ENCODE data around the gene CORO1C. TPM values are rescaled to one million over a fixed set of nuclear protein-coding genes. Genes with fewer than 3 reads are reported as not detected.

CORO1C gene
- total and polyA plus RNA-seq, 2 donors (not counting 3 experiments of a cell fraction or from before 2014, with no cell fraction given): 150 to 240 TPM

- Histone ChIP-seq H4K20me1 (replicated peaks; ENCODE audit: control insufficient read depth, extremely low read depth, insufficient read depth, low read length) (no peaks in the 10 kb centered on the region), H3K9ac (replicated peaks; ENCODE audit: extremely low read depth, insufficient read depth, low read length) (no peak overlapping the region), H3K27ac (ENCODE audit: insufficient read depth, low read depth, low read length) (peak overlapping the region; percentile 14), H3K36me3 (ENCODE audit: control insufficient read depth in 2 of 2, extremely low read depth in 1 of 2, insufficient read depth in 2 of 2, low read length in 2 of 2) (peaks cover 14 to 22% of the 10 kb centered on the region in 2 experiments), H3K27me3 (ENCODE audit: control insufficient read depth in 2 of 2, insufficient read depth in 2 of 2, low read length in 2 of 2) (no peaks in the 10 kb centered on the region), H3K9me3 (replicated peaks; ENCODE audit: control insufficient read depth, insufficient read depth, low read length) (no peaks in the 10 kb centered on the region), H3K9me1 (replicated peaks; ENCODE audit: control insufficient read depth, extremely low read depth, insufficient read depth, low read length) (no peaks in the 10 kb centered on the region), H3K4me1 (ENCODE audit: control insufficient read depth, extremely low read depth, insufficient read depth, low read length) (peaks cover 48% of the 10 kb centered on the region), H3K4me3 (replicated peaks in 1 of 3; ENCODE audit: insufficient read depth in 1 of 3, low read depth in 1 of 3, low read length in 3 of 3) (no peak overlapping the region), H2AFZ (ENCODE audit: low read depth, low read length) (no peak overlapping the region), H3K79me2 (ENCODE audit: control insufficient read depth, insufficient read depth, low read length) (no peaks in the 10 kb centered on the region), H3K4me2 (ENCODE audit: insufficient read depth, low read length) (peak overlapping the region; percentile 10)
- POLR2A ChIA-PET: no interaction called here
- intact Hi-C loops (cut with micrococcal nuclease) (loop anchor here (5.0 kb wide), 1 partner anchor 203 kb away; no protein-coding TSS in a partner anchor), dilution Hi-C loops (cut with MboI; ENCODE audit: extremely low pct_ligation_motif_present, low sequenced_read_pairs) (loop anchor here (25.0 kb wide), 1 partner anchor 188 kb away; no protein-coding TSS in a partner anchor)
- CTCF ChIA-PET: interaction anchor here (0.9 to 3.5 kb wide), 8 partner anchors 9 to 301 kb away, joined by 3 to 18 read pairs (median 5); no protein-coding TSS in a partner anchor
- peak; percentile 76 for DNase-seq (ENCODE audit: low read depth, low spot score)
- no TSS peak for BruUV-seq (replicated peaks)
- FAIRE-seq: peak; percentile 59
- no peak for TF ChIP-seq POLR2A (IDR thresholded peaks at IDR 0.05; ENCODE audit: low read depth, low read length)
- TF ChIP-seq GATA2 (IDR thresholded peaks at IDR 0.05; ENCODE audit: insufficient read depth, insufficient read length, low read depth, low read length): peak; percentile 26
- no peak for TF ChIP-seq CTCF (IDR thresholded peaks at IDR 0.05; ENCODE audit: extremely low read depth in 1 of 2, insufficient read depth in 1 of 2, low read depth in 1 of 2, low read length in 2 of 2)
- TF ChIP-seq EZH2 (IDR thresholded peaks at IDR 0.05; ENCODE audit: borderline replicate concordance, low read depth, low read length, severe bottlenecking): no peak
- TF ChIP-seq JUN (IDR thresholded peaks at IDR 0.05; ENCODE audit: borderline replicate concordance, insufficient read depth, insufficient read length, low read depth): no peak
Measured at GRCh38 chr12:108649669-108650068, 81.6 kb downstream of the CORO1C start.

GRCh38 chr12:108649126-108649525, 82.2 kb downstream of the CORO1C start:
- Histone ChIP-seq H4K20me1 (replicated peaks; ENCODE audit: control insufficient read depth, extremely low read depth, insufficient read depth, low read length) (no peaks in the 10 kb centered on the region), H3K4me3 (replicated peaks in 1 of 3; ENCODE audit: insufficient read depth in 1 of 3, low read depth in 1 of 3, low read length in 3 of 3) (no peak overlapping the region), H3K79me2 (ENCODE audit: control insufficient read depth, insufficient read depth, low read length) (no peaks in the 10 kb centered on the region), H3K9me3 (replicated peaks; ENCODE audit: control insufficient read depth, insufficient read depth, low read length) (no peaks in the 10 kb centered on the region), H3K27me3 (ENCODE audit: control insufficient read depth in 2 of 2, insufficient read depth in 2 of 2, low read length in 2 of 2) (no peaks in the 10 kb centered on the region), H3K4me2 (ENCODE audit: insufficient read depth, low read length) (no peak overlapping the region), H3K9ac (replicated peaks; ENCODE audit: extremely low read depth, insufficient read depth, low read length) (no peak overlapping the region), H3K36me3 (ENCODE audit: control insufficient read depth in 2 of 2, extremely low read depth in 1 of 2, insufficient read depth in 2 of 2, low read length in 2 of 2) (peaks cover 14 to 22% of the 10 kb centered on the region in 2 experiments), H3K9me1 (replicated peaks; ENCODE audit: control insufficient read depth, extremely low read depth, insufficient read depth, low read length) (no peaks in the 10 kb centered on the region), H2AFZ (ENCODE audit: low read depth, low read length) (no peak overlapping the region), H3K4me1 (ENCODE audit: control insufficient read depth, extremely low read depth, insufficient read depth, low read length) (peaks cover 53% of the 10 kb centered on the region), H3K27ac (ENCODE audit: insufficient read depth, low read depth, low read length) (peak overlapping the region; percentile 14)
- CTCF ChIA-PET: interaction anchor here (0.9 to 3.5 kb wide), 8 partner anchors 8 to 302 kb away, joined by 3 to 18 read pairs (median 5); no protein-coding TSS in a partner anchor
- no peak for DNase-seq (ENCODE audit: low read depth, low spot score)
- dilution Hi-C loops (cut with MboI; ENCODE audit: extremely low pct_ligation_motif_present, low sequenced_read_pairs) (no loop called here), intact Hi-C loops (cut with micrococcal nuclease) (loop anchor here (5.0 kb wide), 1 partner anchor 203 kb away; no protein-coding TSS in a partner anchor)
- POLR2A ChIA-PET: no interaction called here
- no TSS peak for BruUV-seq (replicated peaks)
- no peak for FAIRE-seq
- TF ChIP-seq MAX (IDR thresholded peaks at IDR 0.05; ENCODE audit: insufficient read depth, insufficient read length) (no peak), FOS (IDR thresholded peaks at IDR 0.05; ENCODE audit: borderline replicate concordance, insufficient read depth, low read length) (no peak), JUN (IDR thresholded peaks at IDR 0.05; ENCODE audit: borderline replicate concordance, insufficient read depth, insufficient read length, low read depth) (peak; percentile 8)

Measured in endothelial cell of umbilical vein (primary cell).